Measurements from ENCODE around the gene CDA.
A peak's percentile ranks its signal among the peaks of the same experiment; 100 is the strongest.

The CDA gene

GRCh38 chr1:20588634-20589225, at the start of gene CDA:
TSS of gene CDA (plus strand) at chr1:20589097. CDS start at chr1:20589130, 33 bp downstream.
- DNase-seq (ENCODE audit: low read depth) = no peak

GRCh38 chr1:20540281-20540680, 48.6 kb upstream of the CDA start:
- no peak for DNase-seq (ENCODE audit: low read depth)

- DNase-seq (ENCODE audit: low read depth) = no peak
These were observed 42.3 kb upstream of the CDA start for GRCh38 chr1:20546637-20547036.

- no peak for DNase-seq (ENCODE audit: low read depth)
These were observed 37.7 kb upstream of the CDA start for GRCh38 chr1:20551161-20551560.

GRCh38 chr1:20551945-20552727, 36.8 kb upstream of the CDA start, which contains the start of gene FAM43B:
TSS of gene FAM43B (plus strand) at chr1:20552573. CDS start at chr1:20552974, 401 bp downstream.
- DNase-seq (ENCODE audit: low read depth) = no peak

GRCh38 chr1:20552728-20553445, 36.0 kb upstream of the CDA start:
- DNase-seq (ENCODE audit: low read depth) = no peak

- DNase-seq (ENCODE audit: low read depth) = no peak
These were observed 33.7 kb upstream of the CDA start for GRCh38 chr1:20555025-20555757.

- DNase-seq (ENCODE audit: low read depth) = no peak
These were observed 33.2 kb upstream of the CDA start for GRCh38 chr1:20555758-20556120.

- DNase-seq (ENCODE audit: low read depth) = no peak
These were observed 30.7 kb upstream of the CDA start for GRCh38 chr1:20558191-20558590.

GRCh38 chr1:20560966-20561365, 27.9 kb upstream of the CDA start:
- DNase-seq (ENCODE audit: low read depth) = no peak

- no peak for DNase-seq (ENCODE audit: low read depth)
These were observed 23.7 kb upstream of the CDA start for GRCh38 chr1:20565234-20565633.

- no peak for DNase-seq (ENCODE audit: low read depth)
These were observed 19.3 kb upstream of the CDA start for GRCh38 chr1:20569523-20570098.

GRCh38 chr1:20571427-20571826, 17.5 kb upstream of the CDA start:
- DNase-seq (ENCODE audit: low read depth) = no peak

- DNase-seq (ENCODE audit: low read depth) = no peak
These were observed 14.9 kb upstream of the CDA start for GRCh38 chr1:20573987-20574386.

- DNase-seq (ENCODE audit: low read depth) = peak; percentile 33
These were observed 14.0 kb upstream of the CDA start for GRCh38 chr1:20574686-20575540.

- no peak for DNase-seq (ENCODE audit: low read depth)
These were observed 13.2 kb upstream of the CDA start for GRCh38 chr1:20575541-20576336.

- DNase-seq (ENCODE audit: low read depth) = no peak
These were observed 10.8 kb upstream of the CDA start for GRCh38 chr1:20578062-20578461.

GRCh38 chr1:20578721-20579395, 10.0 kb upstream of the CDA start:
- DNase-seq (ENCODE audit: low read depth) = no peak

- DNase-seq (ENCODE audit: low read depth) = no peak
These were observed 4.0 kb upstream of the CDA start for GRCh38 chr1:20584890-20585289.
